NCI-H128 (cell line): Measurements from ENCODE around the gene CHAT.

Experiments used
- DNase-seq: peaks from one replicate; lab custom pipeline; 2025; ENCODE audit not compliant: unreplicated experiment; lab: John Stamatoyannopoulos, UW

The CHAT gene

GRCh38 chr10:49613882-49614241, at the start of gene CHAT:
Gene CHAT (plus strand): TSS chr10:49614037. CDS start chr10:49614190, 153 bp downstream.
- no peak for DNase-seq

DNA sequence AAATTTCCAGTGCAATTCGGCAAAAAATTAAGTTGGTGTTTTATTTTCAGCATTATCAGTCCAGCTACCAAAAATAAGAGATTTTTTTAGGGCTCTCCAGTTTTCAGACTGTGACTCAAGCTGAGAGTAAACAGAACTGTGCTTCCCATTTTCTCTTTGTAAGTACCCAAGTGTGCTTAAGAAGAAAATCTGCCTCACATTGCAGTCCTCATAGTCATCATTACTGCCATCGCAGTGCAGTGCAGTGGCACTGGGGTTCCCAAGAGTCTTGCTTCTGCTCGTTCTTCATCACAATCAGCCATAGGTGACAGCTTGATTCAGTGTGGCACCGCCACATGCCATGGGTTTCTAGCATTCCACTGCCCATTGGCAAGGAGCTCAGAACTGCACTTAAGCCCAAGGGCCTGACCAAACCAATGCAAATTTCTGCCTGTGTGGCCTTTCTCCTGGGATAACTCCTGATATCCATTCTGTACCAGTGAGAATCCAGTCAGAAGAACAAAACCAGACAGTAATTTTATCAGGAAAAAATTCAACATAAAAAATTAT, 49.3 kb upstream of the CHAT start:
- no peak for DNase-seq

DNA sequence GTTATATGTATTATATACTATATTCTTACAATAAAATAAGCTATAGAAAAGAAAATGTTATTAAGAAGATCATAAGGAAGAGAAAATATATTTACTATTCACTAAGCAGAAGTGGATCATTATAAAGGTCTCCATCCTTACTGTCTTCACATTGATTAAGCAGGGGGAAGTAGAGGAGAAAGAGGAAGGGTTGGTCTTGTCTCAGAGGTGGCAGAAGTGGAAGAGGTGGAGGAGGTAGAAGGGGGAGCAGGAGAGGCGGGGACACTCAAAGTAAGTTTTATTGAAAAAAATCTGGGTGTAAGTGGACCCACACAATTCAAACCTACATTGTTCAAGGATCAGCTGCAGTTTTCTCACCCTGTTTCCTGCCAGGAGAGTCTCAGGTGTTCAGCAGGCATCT, 46.0 kb upstream of the CHAT start:
- no peak for DNase-seq

DNA sequence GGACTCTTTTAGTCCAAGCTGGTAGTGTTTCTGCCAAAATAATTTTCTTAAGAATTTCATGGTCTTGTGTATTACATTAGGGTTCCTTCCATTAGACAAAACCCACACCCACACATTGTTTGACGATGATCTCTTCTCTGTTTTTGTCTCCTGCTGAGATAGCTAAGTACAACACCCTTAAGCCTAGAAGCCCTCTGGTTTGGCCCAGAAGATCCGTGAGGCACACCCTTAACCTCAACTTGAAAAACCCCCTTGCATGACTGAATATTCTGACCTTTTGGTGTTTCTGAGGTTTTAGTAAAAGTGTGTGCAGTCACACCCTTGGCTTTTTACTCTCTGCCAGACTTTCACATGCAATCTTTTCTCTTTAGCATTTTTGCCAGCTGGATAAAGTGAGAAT, 45.6 kb upstream of the CHAT start:
- DNase-seq, result no peak

- DNase-seq, result no peak
These were observed 44.7 kb upstream of the CHAT start for GRCh38 chr10:49569031-49569631.

GRCh38 chr10:49571388-49571787, 42.4 kb upstream of the CHAT start:
- DNase-seq, result no peak

- no peak for DNase-seq
These were observed 41.2 kb upstream of the CHAT start for GRCh38 chr10:49572594-49573114.

GRCh38 chr10:49575489-49576072, 38.3 kb upstream of the CHAT start:
- DNase-seq, result no peak

DNA sequence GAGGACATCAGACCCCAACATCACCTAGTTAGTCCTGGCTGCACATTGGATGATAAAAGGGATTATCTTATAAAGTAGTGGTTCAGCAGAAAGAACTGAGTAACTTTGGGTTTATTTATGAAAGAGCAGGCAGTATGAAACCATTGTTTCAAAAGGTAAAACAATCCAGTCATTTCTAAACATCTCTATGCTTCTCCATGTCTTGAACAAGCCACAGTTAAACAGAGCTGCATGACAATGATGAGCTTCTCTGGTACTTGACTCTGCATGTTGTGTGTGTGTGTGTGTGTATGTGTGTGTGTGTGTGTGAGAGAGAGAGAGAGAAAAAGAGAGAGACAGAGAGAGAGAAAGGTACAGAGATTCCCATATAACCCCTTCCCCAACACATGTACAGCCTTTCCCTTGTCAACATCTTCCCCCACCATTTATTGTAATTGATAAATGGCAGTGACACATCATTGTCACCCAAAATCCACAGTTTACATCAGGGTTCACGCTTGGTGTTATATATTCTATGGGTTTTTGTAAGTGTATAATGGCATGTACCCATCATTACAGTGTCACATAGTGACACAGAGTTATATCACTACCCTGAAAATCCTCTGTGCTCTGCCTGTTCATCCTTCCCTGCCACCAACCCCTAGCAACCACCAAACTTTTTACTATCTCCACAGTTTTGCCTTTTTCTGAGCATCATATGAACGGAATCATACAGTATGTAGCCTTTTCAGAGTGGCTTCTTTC, 36.5 kb upstream of the CHAT start:
- no peak for DNase-seq

GRCh38 chr10:49578392-49578791, 35.4 kb upstream of the CHAT start:
- no peak for DNase-seq

- DNase-seq, result no peak
These were observed 34.2 kb upstream of the CHAT start for GRCh38 chr10:49579621-49580020.

- no peak for DNase-seq
These were observed 28.4 kb upstream of the CHAT start for GRCh38 chr10:49585387-49585786.

DNA sequence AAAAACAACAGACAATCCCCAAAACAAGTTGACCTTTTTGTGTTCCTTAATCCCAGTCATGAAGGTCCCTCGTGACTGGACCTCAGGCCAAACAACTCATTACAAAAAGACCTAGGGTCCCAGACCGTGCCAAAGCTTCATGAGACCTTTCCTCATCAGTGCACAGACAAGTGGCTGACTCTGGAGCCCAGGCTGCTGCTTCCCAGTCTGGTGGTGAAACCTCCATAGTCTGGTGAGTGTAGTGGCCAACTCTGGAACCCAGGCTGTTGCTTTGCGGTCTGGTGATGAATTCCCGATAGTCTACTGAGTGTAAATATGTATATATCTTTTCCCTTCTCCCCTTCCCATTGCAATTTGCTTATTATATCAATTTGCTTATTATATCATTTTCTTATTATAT, 25.9 kb upstream of the CHAT start:
- DNase-seq, result no peak

DNA sequence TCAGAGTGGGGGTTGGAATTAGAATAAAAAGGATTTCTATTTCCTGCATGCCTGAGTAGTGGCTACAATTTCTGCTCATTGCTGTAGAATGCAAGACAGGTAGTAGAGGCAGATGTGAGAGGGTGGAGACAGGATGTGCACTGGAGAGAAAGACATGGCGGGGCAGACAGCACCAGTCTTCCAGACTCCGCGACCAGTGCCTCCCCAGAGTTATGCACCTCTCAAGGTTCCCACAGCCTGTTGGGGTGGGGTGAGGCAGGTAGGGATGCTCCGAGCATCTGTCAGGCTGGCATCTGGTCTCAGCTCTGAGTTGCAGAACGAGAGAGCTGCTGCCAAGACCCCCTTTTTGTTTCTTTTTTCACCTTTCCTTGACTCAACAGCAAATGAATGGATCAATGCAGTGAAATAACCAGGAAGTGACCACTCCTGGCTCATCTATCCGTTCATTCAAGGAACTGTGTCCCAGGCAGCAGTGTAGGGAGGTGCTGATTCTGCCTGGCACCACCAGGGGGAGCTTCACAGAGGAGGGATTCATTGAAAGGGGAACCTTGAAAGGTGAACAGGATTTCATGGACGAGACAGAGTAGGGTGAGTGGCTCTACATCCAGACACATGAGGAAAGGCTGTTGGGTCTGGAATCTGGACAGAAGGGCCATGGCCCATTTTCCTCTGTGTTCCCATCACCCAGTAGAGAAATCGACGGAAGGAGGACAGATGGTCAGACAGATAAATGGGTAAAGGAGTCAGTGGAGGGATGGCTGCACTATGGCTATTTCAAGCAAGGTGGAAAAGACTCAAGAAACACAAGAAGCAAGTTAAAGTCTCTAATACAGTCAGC, 20.9 kb upstream of the CHAT start:
- peak; percentile 53 for DNase-seq

DNA sequence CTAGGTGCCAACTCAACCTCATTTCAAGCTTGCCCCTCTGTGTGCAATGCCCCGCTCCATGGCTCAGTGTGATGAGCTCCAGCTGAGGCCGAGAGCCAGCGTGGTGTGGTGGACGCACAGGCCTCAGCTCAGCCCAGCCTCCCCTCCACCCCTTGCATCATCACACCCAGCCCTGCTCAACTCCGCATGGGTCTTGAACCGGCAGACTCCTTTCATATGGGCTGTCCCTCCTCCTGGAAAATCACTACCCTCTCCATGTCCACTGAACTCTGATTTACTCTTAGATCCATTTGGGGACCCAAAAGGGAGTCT, 20.3 kb upstream of the CHAT start:
- no peak for DNase-seq

DNA sequence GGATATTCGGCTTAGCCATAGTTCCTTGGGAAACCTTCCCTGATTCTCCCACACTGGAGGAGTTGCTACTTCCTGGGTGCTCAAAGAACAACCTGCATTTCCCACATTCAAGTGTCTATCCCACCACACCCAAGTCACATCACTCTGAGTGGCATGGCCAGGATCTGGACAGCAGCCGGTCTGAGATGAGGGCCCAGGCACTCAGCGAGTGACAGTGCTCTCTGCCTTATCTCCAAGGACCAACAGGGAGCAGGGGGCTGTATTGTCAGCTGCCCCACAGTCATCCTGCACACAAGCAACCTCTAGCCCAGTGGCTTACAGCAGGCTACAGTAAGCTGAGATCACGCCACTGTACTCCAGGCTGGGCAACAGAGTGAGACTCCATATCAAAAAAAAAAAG, 19.8 kb upstream of the CHAT start:
- no peak for DNase-seq

DNA sequence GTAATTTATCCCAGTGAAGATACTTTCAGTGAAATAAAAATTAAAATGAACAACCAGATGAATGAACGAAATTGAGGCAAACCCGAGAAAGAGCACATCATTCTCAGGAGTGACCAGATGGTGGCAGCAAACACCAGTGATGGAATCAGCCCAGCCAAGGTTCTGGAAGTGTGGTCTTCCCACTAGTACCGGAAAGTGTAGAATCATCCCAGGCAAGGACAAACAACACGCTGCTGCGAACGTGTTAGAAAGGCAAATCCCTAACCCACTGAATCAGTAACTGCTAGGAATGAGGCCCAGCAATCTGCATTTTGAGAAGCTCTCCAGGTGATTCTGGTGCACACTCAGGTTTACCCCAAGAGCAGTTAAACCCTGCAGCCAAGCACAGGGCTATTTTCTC, 19.2 kb upstream of the CHAT start:
- DNase-seq, result peak; percentile 4

DNA sequence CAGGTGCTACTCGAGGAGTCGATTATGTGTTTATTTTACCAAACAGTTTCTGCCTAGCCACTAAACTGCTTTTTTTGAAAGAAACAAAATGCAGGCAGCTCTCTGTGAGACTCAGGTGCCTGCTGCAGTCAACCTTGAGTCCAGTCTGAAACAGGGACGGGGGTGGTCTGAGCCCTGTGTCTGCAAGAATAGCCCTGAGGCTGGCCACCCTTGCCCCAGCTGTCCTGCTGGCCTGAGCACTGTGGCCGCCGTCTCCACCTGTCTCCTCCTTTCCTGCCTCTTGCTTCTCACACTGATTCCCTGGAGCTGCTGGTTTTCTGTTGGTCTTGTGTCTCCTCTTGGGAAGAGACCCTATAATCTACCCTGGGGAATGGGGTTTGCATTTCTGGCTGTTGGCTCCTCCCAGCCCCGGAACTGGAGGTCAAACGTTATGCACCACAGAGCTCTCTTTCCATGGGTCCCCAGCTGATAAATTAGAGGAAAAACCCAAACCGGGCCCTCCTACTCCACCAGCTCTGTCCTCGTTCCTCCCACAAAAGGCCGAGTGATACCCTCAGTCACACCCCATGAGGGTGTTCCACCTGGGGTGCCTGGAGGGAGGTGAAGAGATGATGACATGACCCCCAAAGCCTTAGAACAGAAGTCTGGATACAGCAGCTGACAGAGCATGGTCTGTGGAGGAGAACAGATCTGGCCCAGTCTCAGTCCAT, 18.7 kb upstream of the CHAT start:
- no peak for DNase-seq

DNA sequence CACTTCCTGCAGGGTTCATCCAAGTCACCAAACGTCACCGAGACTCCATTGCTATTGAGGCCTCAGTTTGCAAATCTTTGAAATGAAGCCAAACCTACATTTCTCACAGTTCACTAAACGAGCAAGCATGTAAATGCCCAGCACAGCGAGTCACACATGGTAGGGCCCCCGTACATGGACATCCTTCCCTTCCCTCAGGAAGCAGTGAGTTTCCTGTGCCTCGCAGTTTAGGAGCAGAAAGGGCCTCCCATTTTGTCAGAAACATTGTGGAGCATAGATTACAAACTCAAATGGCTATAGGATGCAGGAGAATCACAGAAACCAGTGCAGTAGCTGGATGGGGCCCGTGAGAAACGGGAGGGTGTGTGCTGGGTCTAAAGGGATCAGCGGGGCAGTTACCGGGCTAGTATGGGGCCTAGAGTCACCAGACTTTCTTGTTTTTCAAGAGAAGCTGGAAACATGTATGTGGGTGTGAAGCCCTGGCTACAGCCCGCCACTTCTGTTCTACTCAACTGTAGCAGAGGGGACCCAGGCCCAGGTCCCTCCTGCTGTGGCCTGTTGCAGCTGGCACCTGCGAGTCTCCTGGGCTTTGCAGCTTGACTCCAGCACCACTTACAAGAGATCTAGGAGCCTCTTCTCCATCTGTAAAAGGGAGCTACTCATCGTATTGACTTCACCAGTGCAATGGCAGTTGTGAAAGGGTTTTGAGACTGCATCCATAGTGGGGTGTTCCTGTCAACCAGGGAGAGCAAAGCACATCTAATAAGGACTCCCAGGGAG, 17.9 kb upstream of the CHAT start:
- DNase-seq, result no peak

GRCh38 chr10:49596493-49596809, 17.4 kb upstream of the CHAT start:
- no peak for DNase-seq
